ENCODE data around the gene USH2A. TPM values are rescaled to one million over a fixed set of nuclear protein-coding genes. Genes with fewer than 3 reads are reported as not detected.

Gene USH2A
- total RNA-seq, 2 experiments from 2014 or later, result not detected

- H3K4me3 Mint-ChIP-seq, result no peak overlapping the region
- no peak for DNase-seq
- H3K27me3 Mint-ChIP-seq (ENCODE audit: low read depth), result no peaks in the 10 kb centered on the region
- no peaks in the 10 kb centered on the region for H3K9me3 Mint-ChIP-seq (ENCODE audit: insufficient read depth)
- H3K4me1 Mint-ChIP-seq (ENCODE audit: low read depth), result no peaks in the 10 kb centered on the region
- H3K27ac Mint-ChIP-seq, result no peak overlapping the region
- ChIA-PET POLR2A (no interaction called here), CTCF (no interaction called here)
- no peak for ATAC-seq
- no peaks in the 10 kb centered on the region for H3K36me3 Mint-ChIP-seq (ENCODE audit: low read depth)
Observed at GRCh38 chr1:215640429-215641148, 782.7 kb downstream of the USH2A start.

DNA sequence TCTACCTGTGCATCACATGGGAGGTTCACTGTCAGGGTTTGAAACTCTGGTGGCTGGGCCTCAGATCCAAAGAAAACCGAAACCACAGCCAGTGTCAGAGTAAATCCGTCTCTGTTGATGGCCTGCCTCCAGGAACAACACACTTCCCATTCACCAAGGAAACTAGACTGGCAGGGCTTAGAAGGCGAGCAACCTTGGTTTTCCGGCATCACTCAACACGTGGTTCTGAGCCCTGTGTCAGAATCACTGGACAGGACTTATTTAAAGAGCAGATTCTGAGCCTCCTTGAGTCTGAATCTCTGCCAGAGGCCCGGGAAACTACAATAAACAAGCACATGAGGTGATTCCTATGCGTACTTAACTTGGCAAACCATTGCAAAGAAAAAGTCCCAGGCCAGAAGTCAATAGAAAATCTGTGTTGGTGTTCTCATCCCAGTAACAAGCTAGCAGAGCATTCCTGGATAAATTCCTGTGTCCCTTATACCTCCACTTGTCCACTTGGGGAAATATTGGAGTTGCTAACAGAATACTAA, 786.1 kb downstream of the USH2A start:
- Mint-ChIP-seq H3K9me3 (ENCODE audit: insufficient read depth) (no peaks in the 10 kb centered on the region), H3K27ac (no peak overlapping the region), H3K4me3 (no peak overlapping the region), H3K4me1 (ENCODE audit: low read depth) (no peaks in the 10 kb centered on the region), H3K27me3 (ENCODE audit: low read depth) (no peaks in the 10 kb centered on the region), H3K36me3 (ENCODE audit: low read depth) (no peaks in the 10 kb centered on the region)
- no peak for DNase-seq
- ATAC-seq, result no peak
- POLR2A ChIA-PET, result no interaction called here
- CTCF ChIA-PET, result no interaction called here

DNA sequence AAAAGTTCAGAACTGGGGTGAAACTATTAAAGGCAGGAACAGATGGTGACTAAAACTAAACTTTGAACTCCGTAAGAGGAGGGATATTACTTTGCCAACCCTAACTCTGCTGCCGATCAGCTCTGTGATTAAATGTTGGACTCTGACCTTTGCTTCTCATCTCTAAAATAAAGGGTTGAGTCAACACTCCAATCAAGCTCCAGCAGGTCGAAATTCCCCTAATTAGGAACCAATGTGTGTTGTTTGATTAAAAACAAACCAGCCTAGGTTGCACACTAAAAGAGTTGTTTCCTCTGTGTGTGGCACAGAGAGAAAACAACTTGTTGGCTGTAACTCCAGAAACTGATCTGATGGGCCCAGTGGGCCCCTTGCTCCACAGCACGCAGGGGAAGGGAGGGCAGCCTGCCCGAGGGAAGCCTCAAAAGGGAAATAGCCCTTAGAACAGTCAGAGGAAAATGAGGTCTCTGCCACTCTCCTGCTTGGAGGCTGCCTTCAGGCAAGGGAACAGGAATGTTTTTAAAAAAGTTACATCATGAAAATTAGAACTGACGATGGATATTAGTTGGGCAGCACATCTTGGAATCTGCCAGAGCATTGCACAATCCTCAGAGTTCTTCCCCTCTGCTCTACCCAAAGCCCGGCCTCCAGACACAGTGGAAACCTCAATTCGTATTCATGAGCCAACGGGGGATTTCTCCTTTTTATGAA, 786.8 kb downstream of the USH2A start:
- Mint-ChIP-seq H3K4me3 (no peak overlapping the region), H3K27me3 (ENCODE audit: low read depth) (no peaks in the 10 kb centered on the region), H3K4me1 (ENCODE audit: low read depth) (no peaks in the 10 kb centered on the region), H3K9me3 (ENCODE audit: insufficient read depth) (no peaks in the 10 kb centered on the region), H3K27ac (no peak overlapping the region), H3K36me3 (ENCODE audit: low read depth) (no peaks in the 10 kb centered on the region)
- DNase-seq (no peak), ATAC-seq (no peak)
- CTCF ChIA-PET, result no interaction called here
- POLR2A ChIA-PET, result no interaction called here

DNA sequence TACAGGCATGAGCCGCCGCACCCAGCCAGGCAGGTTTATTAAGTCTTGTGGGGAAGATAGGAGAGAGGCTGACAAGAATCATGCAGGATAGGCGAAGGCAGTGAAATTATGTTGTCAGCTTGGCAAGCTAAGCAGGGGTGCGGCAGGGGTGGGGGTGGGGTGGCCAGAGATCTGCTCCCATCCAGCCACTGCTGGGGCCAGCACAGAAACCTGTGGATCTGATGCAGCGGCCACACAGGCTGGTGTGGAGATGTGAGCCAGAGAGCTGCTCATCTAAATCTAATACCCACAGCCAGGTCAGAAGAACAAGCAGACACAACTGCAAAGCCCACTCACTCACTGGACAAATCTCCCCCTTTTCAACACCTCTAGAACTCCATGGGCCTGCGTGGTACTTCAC, 787.4 kb downstream of the USH2A start:
- no peaks in the 10 kb centered on the region for H3K27me3 Mint-ChIP-seq (ENCODE audit: low read depth)
- POLR2A ChIA-PET, result no interaction called here
- H3K4me3 Mint-ChIP-seq, result no peak overlapping the region
- H3K4me1 Mint-ChIP-seq (ENCODE audit: low read depth), result no peaks in the 10 kb centered on the region
- CTCF ChIA-PET, result no interaction called here
- no peaks in the 10 kb centered on the region for H3K9me3 Mint-ChIP-seq (ENCODE audit: insufficient read depth)
- ATAC-seq (no peak), DNase-seq (no peak)
- no peak overlapping the region for H3K27ac Mint-ChIP-seq
- no peaks in the 10 kb centered on the region for H3K36me3 Mint-ChIP-seq (ENCODE audit: low read depth)

DNA sequence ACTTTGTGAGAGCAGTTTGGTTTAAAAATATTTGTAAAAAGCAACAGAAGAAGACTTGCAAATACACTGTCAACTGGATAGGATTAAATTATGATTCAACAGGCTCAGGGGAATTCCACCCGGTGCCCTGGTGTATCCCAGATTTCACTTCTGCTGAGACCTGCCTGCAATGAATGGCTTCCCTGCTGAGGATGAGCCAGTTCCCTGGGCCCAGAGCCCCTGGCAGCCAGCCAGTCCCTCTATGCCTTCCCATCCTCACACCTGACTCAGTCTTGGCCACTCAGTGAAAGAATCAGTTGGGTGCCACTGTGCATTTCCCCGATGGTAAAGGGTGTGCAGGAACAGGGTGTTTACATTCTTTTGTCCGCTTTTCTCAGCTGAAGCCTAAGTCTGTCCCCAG, 791.8 kb downstream of the USH2A start:
- ATAC-seq (no peak), DNase-seq (no peak)
- Mint-ChIP-seq H3K9me3 (ENCODE audit: insufficient read depth) (no peaks in the 10 kb centered on the region), H3K4me1 (ENCODE audit: low read depth) (no peaks in the 10 kb centered on the region), H3K36me3 (ENCODE audit: low read depth) (no peaks in the 10 kb centered on the region), H3K4me3 (no peak overlapping the region), H3K27ac (no peak overlapping the region), H3K27me3 (ENCODE audit: low read depth) (no peaks in the 10 kb centered on the region)
- POLR2A ChIA-PET, result no interaction called here
- CTCF ChIA-PET, result no interaction called here

DNA sequence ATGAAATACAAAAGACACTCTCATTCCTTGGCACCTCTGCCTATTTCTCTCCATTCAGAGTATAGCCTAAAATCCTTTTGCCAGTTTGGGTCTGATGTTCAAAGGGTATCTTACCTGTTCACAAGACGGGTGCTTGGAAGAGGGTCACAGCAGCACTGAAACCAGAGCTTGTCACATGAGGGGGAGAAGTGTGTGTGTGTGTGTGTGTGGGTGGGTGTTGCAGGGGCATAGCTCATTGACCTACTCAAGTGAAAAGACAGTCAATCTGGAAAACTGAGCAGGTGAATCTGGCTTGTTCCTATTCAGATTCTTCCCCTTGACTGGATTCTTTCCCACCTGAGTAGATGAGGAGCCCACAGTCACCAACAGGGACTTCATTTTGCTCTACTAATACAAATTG, 792.2 kb downstream of the USH2A start:
- H3K4me3 Mint-ChIP-seq, result no peak overlapping the region
- ChIA-PET POLR2A (no interaction called here), CTCF (no interaction called here)
- ATAC-seq (no peak), DNase-seq (no peak)
- no peaks in the 10 kb centered on the region for H3K27me3 Mint-ChIP-seq (ENCODE audit: low read depth)
- no peak overlapping the region for H3K27ac Mint-ChIP-seq
- H3K9me3 Mint-ChIP-seq (ENCODE audit: insufficient read depth), result no peaks in the 10 kb centered on the region
- no peaks in the 10 kb centered on the region for H3K4me1 Mint-ChIP-seq (ENCODE audit: low read depth)
- H3K36me3 Mint-ChIP-seq (ENCODE audit: low read depth), result no peaks in the 10 kb centered on the region

GRCh38 chr1:215625949-215626348, 797.3 kb downstream of the USH2A start:
- Mint-ChIP-seq H3K27me3 (ENCODE audit: low read depth) (no peaks in the 10 kb centered on the region), H3K4me1 (ENCODE audit: low read depth) (no peaks in the 10 kb centered on the region), H3K36me3 (ENCODE audit: low read depth) (no peaks in the 10 kb centered on the region), H3K9me3 (ENCODE audit: insufficient read depth) (no peaks in the 10 kb centered on the region), H3K4me3 (no peak overlapping the region), H3K27ac (no peak overlapping the region)
- ATAC-seq, result no peak
- CTCF ChIA-PET, result no interaction called here
- POLR2A ChIA-PET, result no interaction called here
- no peak for DNase-seq

GRCh38 chr1:215623162-215623561, 800.1 kb downstream of the USH2A start:
- POLR2A ChIA-PET, result no interaction called here

DNA sequence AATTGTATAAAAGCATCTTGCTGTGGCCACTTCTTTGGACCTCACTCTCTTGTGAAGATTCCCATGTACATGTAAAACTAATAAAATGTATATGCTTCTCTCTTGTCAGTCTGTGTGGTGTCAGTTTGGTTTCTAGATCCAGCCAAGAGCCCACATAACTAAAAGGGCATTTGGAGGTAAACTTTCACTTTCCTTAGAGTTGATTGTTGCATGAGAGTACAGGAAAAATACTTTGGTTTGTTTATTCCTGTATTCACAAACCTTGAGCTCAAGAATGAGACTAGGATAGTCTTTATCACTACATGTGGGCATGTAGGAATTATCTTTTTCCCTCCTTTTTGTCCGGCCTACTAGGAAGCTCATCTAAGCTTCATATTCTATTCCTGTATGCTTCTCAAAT, 805.3 kb downstream of the USH2A start:
- peaks cover 4% of the 10 kb centered on the region for H3K4me1 Mint-ChIP-seq (ENCODE audit: low read depth)
- H3K36me3 Mint-ChIP-seq (ENCODE audit: low read depth), result no peaks in the 10 kb centered on the region
- no peak for ATAC-seq
- ChIA-PET CTCF (no interaction called here), POLR2A (no interaction called here)
- H3K9me3 Mint-ChIP-seq (ENCODE audit: insufficient read depth), result no peaks in the 10 kb centered on the region
- H3K27me3 Mint-ChIP-seq (ENCODE audit: low read depth), result no peaks in the 10 kb centered on the region
- H3K4me3 Mint-ChIP-seq, result no peak overlapping the region
- no peak overlapping the region for H3K27ac Mint-ChIP-seq
- DNase-seq, result no peak

More at GRCh38 chr1:215623162-215623561, 800.1 kb downstream of the USH2A start:
- Mint-ChIP-seq H3K36me3 (ENCODE audit: low read depth) (no peaks in the 10 kb centered on the region), H3K4me3 (no peak overlapping the region), H3K9me3 (ENCODE audit: insufficient read depth) (no peaks in the 10 kb centered on the region), H3K27me3 (ENCODE audit: low read depth) (no peaks in the 10 kb centered on the region), H3K4me1 (ENCODE audit: low read depth) (no peaks in the 10 kb centered on the region), H3K27ac (no peak overlapping the region)
- CTCF ChIA-PET, result no interaction called here
- DNase-seq, result no peak
- ATAC-seq, result no peak

- H3K9me3 Mint-ChIP-seq (ENCODE audit: insufficient read depth), result no peaks in the 10 kb centered on the region
- ChIA-PET POLR2A (no interaction called here), CTCF (no interaction called here)
- H3K27ac Mint-ChIP-seq, result no peak overlapping the region
- no peaks in the 10 kb centered on the region for H3K27me3 Mint-ChIP-seq (ENCODE audit: low read depth)
- no peak overlapping the region for H3K4me3 Mint-ChIP-seq
- no peaks in the 10 kb centered on the region for H3K4me1 Mint-ChIP-seq (ENCODE audit: low read depth)
- DNase-seq (no peak), ATAC-seq (no peak)
- H3K36me3 Mint-ChIP-seq (ENCODE audit: low read depth), result no peaks in the 10 kb centered on the region
Observed at GRCh38 chr1:215612391-215612790, 810.9 kb downstream of the USH2A start.

- CTCF ChIA-PET, result no interaction called here
- H3K4me3 Mint-ChIP-seq, result no peak overlapping the region
- no peaks in the 10 kb centered on the region for H3K4me1 Mint-ChIP-seq (ENCODE audit: low read depth)
- no peak overlapping the region for H3K27ac Mint-ChIP-seq
- no peaks in the 10 kb centered on the region for H3K36me3 Mint-ChIP-seq (ENCODE audit: low read depth)
- ATAC-seq (no peak), DNase-seq (no peak)
- H3K27me3 Mint-ChIP-seq (ENCODE audit: low read depth), result no peaks in the 10 kb centered on the region
- no peaks in the 10 kb centered on the region for H3K9me3 Mint-ChIP-seq (ENCODE audit: insufficient read depth)
- POLR2A ChIA-PET, result no interaction called here
Observed at GRCh38 chr1:215608646-215609045, 814.6 kb downstream of the USH2A start.

DNA sequence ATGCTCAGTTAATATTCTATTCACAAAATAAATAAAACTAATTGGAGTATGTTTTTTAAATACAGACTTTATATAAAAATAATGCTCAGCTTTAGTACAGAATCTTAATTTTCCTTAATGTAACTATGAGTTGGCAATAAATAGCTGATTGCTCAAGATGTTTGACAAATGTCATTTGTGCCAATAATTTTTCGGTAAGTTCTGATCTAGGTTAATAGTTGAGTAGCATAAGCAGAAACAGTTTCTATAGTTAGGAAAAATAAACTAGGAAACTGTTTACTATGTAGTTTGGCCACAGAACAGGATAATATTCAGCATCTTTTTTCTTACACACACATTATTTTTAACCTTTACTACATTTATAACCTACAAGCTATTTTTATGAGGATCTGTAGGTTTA, 815.8 kb downstream of the USH2A start:
- H3K36me3 Mint-ChIP-seq (ENCODE audit: low read depth), result no peaks in the 10 kb centered on the region
- no peaks in the 10 kb centered on the region for H3K27me3 Mint-ChIP-seq (ENCODE audit: low read depth)
- DNase-seq (no peak), ATAC-seq (no peak)
- no peak overlapping the region for H3K4me3 Mint-ChIP-seq
- H3K27ac Mint-ChIP-seq, result no peak overlapping the region
- POLR2A ChIA-PET, result no interaction called here
- CTCF ChIA-PET, result no interaction called here
- no peaks in the 10 kb centered on the region for H3K4me1 Mint-ChIP-seq (ENCODE audit: low read depth)
- no peaks in the 10 kb centered on the region for H3K9me3 Mint-ChIP-seq (ENCODE audit: insufficient read depth)
